ENCODE results near the gene SNRPB2.

Gene SNRPB2

GRCh38 chr20:16744178-16744807, 14.5 kb downstream of the SNRPB2 start:
- Histone ChIP-seq H3K36me3 (ENCODE audit: insufficient read depth, low read length) (peaks cover 31% of the 10 kb centered on the region), H3K9ac (ENCODE audit: insufficient read length) (no peak overlapping the region), H3K9me3 (ENCODE audit: low read depth, low read length) (no peaks in the 10 kb centered on the region), H3K4me3 (no peak overlapping the region), H3K27ac (no peak overlapping the region)
- no peak for DNase-seq (ENCODE audit: low read depth, low spot score)
- TF ChIP-seq POLR2AphosphoS5 (IDR thresholded peaks at IDR 0.05; ENCODE audit: borderline replicate concordance, low read depth, low read length), result no peak
- no peak for TF ChIP-seq FOXP2 (optimal IDR thresholded peaks at IDR 0.05; ENCODE audit: control extremely low read depth, extremely low read length, insufficient read depth)
- TF ChIP-seq EZH2 (IDR thresholded peaks at IDR 0.05), result no peak

GRCh38 chr20:16745204-16745603, 15.4 kb downstream of the SNRPB2 start:
- TF ChIP-seq FOXP2 (optimal IDR thresholded peaks at IDR 0.05; ENCODE audit: control extremely low read depth, extremely low read length, insufficient read depth), result no peak
- no peak for TF ChIP-seq EZH2 (IDR thresholded peaks at IDR 0.05)
- no peak for TF ChIP-seq POLR2AphosphoS5 (IDR thresholded peaks at IDR 0.05; ENCODE audit: borderline replicate concordance, low read depth, low read length)
- no peak overlapping the region for H3K4me3 ChIP-seq

GRCh38 chr20:16747291-16747811, 17.5 kb downstream of the SNRPB2 start:
- Histone ChIP-seq H3K27ac (no peak overlapping the region), H3K9ac (ENCODE audit: insufficient read length) (no peak overlapping the region), H3K36me3 (ENCODE audit: insufficient read depth, low read length) (peaks cover under 1% of the 10 kb centered on the region; the same call in 1 of the 2 replicates), H3K9me3 (ENCODE audit: low read depth, low read length) (no peaks in the 10 kb centered on the region), H3K4me3 (no peak overlapping the region)
- DNase-seq (ENCODE audit: low read depth, low spot score), result no peak
- TF ChIP-seq FOXP2 (optimal IDR thresholded peaks at IDR 0.05; ENCODE audit: control extremely low read depth, extremely low read length, insufficient read depth) (no peak), POLR2AphosphoS5 (IDR thresholded peaks at IDR 0.05; ENCODE audit: borderline replicate concordance, low read depth, low read length) (no peak), EZH2 (IDR thresholded peaks at IDR 0.05) (no peak)

More at GRCh38 chr20:16745204-16745603, 15.4 kb downstream of the SNRPB2 start:
- H3K27ac ChIP-seq, result no peak overlapping the region
- H3K9ac ChIP-seq (ENCODE audit: insufficient read length), result no peak overlapping the region
- no peak for DNase-seq (ENCODE audit: low read depth, low spot score)
- H3K9me3 ChIP-seq (ENCODE audit: low read depth, low read length), result no peaks in the 10 kb centered on the region
- H3K36me3 ChIP-seq (ENCODE audit: insufficient read depth, low read length), result peaks cover 22% of the 10 kb centered on the region

GRCh38 chr20:16748308-16748900, 18.6 kb downstream of the SNRPB2 start, which contains the start of gene OTOR:
TSS of gene OTOR (plus strand) at chr20:16748358. CDS start at chr20:16748402, 44 bp downstream.
- Histone ChIP-seq H3K36me3 (ENCODE audit: insufficient read depth, low read length) (no peaks in the 10 kb centered on the region), H3K9me3 (ENCODE audit: low read depth, low read length) (no peaks in the 10 kb centered on the region), H3K27ac (no peak within 1 kb of the TSS), H3K4me3 (no peak within 1 kb of the TSS), H3K9ac (ENCODE audit: insufficient read length) (no peak within 1 kb of the TSS)
- TF ChIP-seq POLR2AphosphoS5 (IDR thresholded peaks at IDR 0.05; ENCODE audit: borderline replicate concordance, low read depth, low read length), result no peak
- TF ChIP-seq FOXP2 (optimal IDR thresholded peaks at IDR 0.05; ENCODE audit: control extremely low read depth, extremely low read length, insufficient read depth), result no peak
- no peak for TF ChIP-seq EZH2 (IDR thresholded peaks at IDR 0.05)
- DNase-seq (ENCODE audit: low read depth, low spot score), result no peak

- Histone ChIP-seq H3K36me3 (ENCODE audit: insufficient read depth, low read length) (no peaks in the 10 kb centered on the region), H3K27ac (no peak overlapping the region), H3K4me3 (no peak overlapping the region), H3K9ac (ENCODE audit: insufficient read length) (no peak overlapping the region), H3K9me3 (ENCODE audit: low read depth, low read length) (no peaks in the 10 kb centered on the region)
- TF ChIP-seq FOXP2 (optimal IDR thresholded peaks at IDR 0.05; ENCODE audit: control extremely low read depth, extremely low read length, insufficient read depth), result no peak
- no peak for TF ChIP-seq EZH2 (IDR thresholded peaks at IDR 0.05)
- no peak for TF ChIP-seq POLR2AphosphoS5 (IDR thresholded peaks at IDR 0.05; ENCODE audit: borderline replicate concordance, low read depth, low read length)
- DNase-seq (ENCODE audit: low read depth, low spot score), result no peak
These were observed 19.7 kb downstream of the SNRPB2 start for GRCh38 chr20:16749573-16749972.

- no peak overlapping the region for H3K9ac ChIP-seq (ENCODE audit: insufficient read length)
- H3K9me3 ChIP-seq (ENCODE audit: low read depth, low read length), result no peaks in the 10 kb centered on the region
- no peaks in the 10 kb centered on the region for H3K36me3 ChIP-seq (ENCODE audit: insufficient read depth, low read length)
- no peak for TF ChIP-seq FOXP2 (optimal IDR thresholded peaks at IDR 0.05; ENCODE audit: control extremely low read depth, extremely low read length, insufficient read depth)
- H3K27ac ChIP-seq, result no peak overlapping the region
- no peak overlapping the region for H3K4me3 ChIP-seq
- no peak for DNase-seq (ENCODE audit: low read depth, low spot score)
These were observed 22.3 kb downstream of the SNRPB2 start for GRCh38 chr20:16752082-16752481.

GRCh38 chr20:16752901-16753300, 23.1 kb downstream of the SNRPB2 start:
- DNase-seq (ENCODE audit: low read depth, low spot score), result no peak
- Histone ChIP-seq H3K36me3 (ENCODE audit: insufficient read depth, low read length) (no peaks in the 10 kb centered on the region), H3K9me3 (ENCODE audit: low read depth, low read length) (no peaks in the 10 kb centered on the region), H3K9ac (ENCODE audit: insufficient read length) (no peak overlapping the region), H3K4me3 (no peak overlapping the region), H3K27ac (no peak overlapping the region)
- TF ChIP-seq EZH2 (IDR thresholded peaks at IDR 0.05), result no peak
- no peak for TF ChIP-seq POLR2AphosphoS5 (IDR thresholded peaks at IDR 0.05; ENCODE audit: borderline replicate concordance, low read depth, low read length)
- TF ChIP-seq FOXP2 (optimal IDR thresholded peaks at IDR 0.05; ENCODE audit: control extremely low read depth, extremely low read length, insufficient read depth), result no peak

GRCh38 chr20:16758454-16759180, 28.8 kb downstream of the SNRPB2 start:
- Histone ChIP-seq H3K27ac (no peak overlapping the region), H3K36me3 (ENCODE audit: insufficient read depth, low read length) (no peaks in the 10 kb centered on the region), H3K9me3 (ENCODE audit: low read depth, low read length) (no peaks in the 10 kb centered on the region), H3K4me3 (no peak overlapping the region), H3K9ac (ENCODE audit: insufficient read length) (no peak overlapping the region)
- TF ChIP-seq POLR2AphosphoS5 (IDR thresholded peaks at IDR 0.05; ENCODE audit: borderline replicate concordance, low read depth, low read length) (no peak), FOXP2 (optimal IDR thresholded peaks at IDR 0.05; ENCODE audit: control extremely low read depth, extremely low read length, insufficient read depth) (no peak), EZH2 (IDR thresholded peaks at IDR 0.05) (no peak)
- no peak for DNase-seq (ENCODE audit: low read depth, low spot score)
